ENCODE results near the gene TP53. TPM values are rescaled to one million over a fixed set of nuclear protein-coding genes. Genes with fewer than 3 reads are reported as not detected.

TP53 gene
- polyA plus RNA-seq, 1 of the 3 experiments (the other 2 are of a cell fraction) = 62.6 TPM

GRCh38 chr17:7716901-7717755 is 29.8 kb upstream of the TP53 start, which contains the start of gene DNAH2 (continued):
- TF ChIP-seq CTCF (IDR thresholded peaks at IDR 0.05) (peak; percentile 58), ELF1 (IDR thresholded peaks at IDR 0.05) (0 out of 2 replicates have a peak, but pooled peaks have one; percentile 38), MAX (IDR thresholded peaks at IDR 0.05; ENCODE audit: low read depth) (peak; percentile 48; the same call in 1 of the 2 replicates), GABPA (IDR thresholded peaks at IDR 0.05; ENCODE audit: low read depth) (no peak; the same call in 1 of the 2 replicates), SMC3 (IDR thresholded peaks at IDR 0.05; ENCODE audit: low read depth, low read length) (peak; percentile 27; the same call in 1 of the 2 replicates), MEF2A (IDR thresholded peaks at IDR 0.05; ENCODE audit: borderline replicate concordance, low read depth) (no peak), MXI1 (IDR thresholded peaks at IDR 0.05; ENCODE audit: low read depth, low read length) (peak; percentile 53), NFIC (IDR thresholded peaks at IDR 0.05; ENCODE audit: borderline replicate concordance) (peak; percentile 32; the same call in 1 of the 2 replicates), NRF1 (IDR thresholded peaks at IDR 0.05; ENCODE audit: low read depth, low read length) (peak; percentile 77), YY1 (IDR thresholded peaks at IDR 0.05; ENCODE audit: low read depth) (peak; percentile 84), RAD21 (IDR thresholded peaks at IDR 0.05; ENCODE audit: low read length) (peak; percentile 45), TAF1 (IDR thresholded peaks at IDR 0.05; ENCODE audit: borderline replicate concordance, low read depth, low read length) (no peak; the same call in 1 of the 2 replicates), GATA2 (CRISPR knock-in tag; IDR thresholded peaks at IDR 0.05) (no peak), RCOR1 (IDR thresholded peaks at IDR 0.05; ENCODE audit: low read length) (peak; percentile 50)

- Histone ChIP-seq H3K9me3 (no peaks in the 10 kb centered on the region), H3K36me3 (replicated peaks in 1 of 2; ENCODE audit: control insufficient read depth in 1 of 2, insufficient read depth in 2 of 2, low read length in 1 of 2) (no peaks in the 10 kb centered on the region), H3K27me3 (ENCODE audit: insufficient read depth) (no peaks in the 10 kb centered on the region), H3K79me2 (ENCODE audit: insufficient read depth) (no peaks in the 10 kb centered on the region), H2AFZ (ENCODE audit: low read depth) (peak overlapping the region; percentile 82), H3K27ac (ENCODE audit: low read depth in 2 of 2, low read length in 1 of 2) (peak overlapping the region; percentile 61 to 90; a peak in 3 of 4 replicates), H4K20me1 (ENCODE audit: insufficient read depth) (no peaks in the 10 kb centered on the region), H3F3A (replicated peaks; ENCODE audit: insufficient read depth) (peaks cover 10% of the 10 kb centered on the region), H3K4me2 (peak overlapping the region; percentile 94), H3K9ac (peak overlapping the region; percentile 72), H3K4me3 (ENCODE audit: low read depth in 2 of 2, low read length in 1 of 2) (peak overlapping the region; percentile 72 to 92), H3K9me2 (no peaks in the 10 kb centered on the region), H3K4me1 (ENCODE audit: control insufficient read depth in 1 of 2, insufficient read depth in 2 of 2, low read depth in 1 of 2, low read length in 1 of 2) (peaks cover 3 to 27% of the 10 kb centered on the region in 2 experiments; a peak in 1 of 4 replicates)
- ChIA-PET POLR2A (interaction anchor here (0.6 to 2.8 kb wide), 5 partner anchors 11 to 209 kb away, joined by 3 to 38 read pairs (median 5); partner anchors contain the start of gene EFNB3), CTCF (interaction anchor here (0.7 to 8.2 kb wide), 20 partner anchors 11 to 423 kb away, joined by 3 to 85 read pairs (median 4); partner anchors contain the start of genes EFNB3, KDM6B, SAT2 and TP53)
- no peak for DNase-seq
- 59% methylated on average over 18 of the region's 20 CpGs for WGBS (ENCODE audit: low lambda C conversion rate)
- no peak for TF ChIP-seq RCOR1 (IDR thresholded peaks at IDR 0.05; ENCODE audit: low read length)
- TF ChIP-seq MAX (IDR thresholded peaks at IDR 0.05; ENCODE audit: low read depth) = no peak
- no peak for TF ChIP-seq ELF1 (IDR thresholded peaks at IDR 0.05)
- TF ChIP-seq MXI1 (IDR thresholded peaks at IDR 0.05; ENCODE audit: low read depth, low read length) = no peak
- TF ChIP-seq SMC3 (IDR thresholded peaks at IDR 0.05; ENCODE audit: low read depth, low read length) = no peak
- TF ChIP-seq NFIC (IDR thresholded peaks at IDR 0.05; ENCODE audit: borderline replicate concordance) = no peak
- TF ChIP-seq MEF2A (IDR thresholded peaks at IDR 0.05; ENCODE audit: borderline replicate concordance, low read depth) = no peak
- TF ChIP-seq RFX5 (IDR thresholded peaks at IDR 0.05; ENCODE audit: low read length) = no peak
- TF ChIP-seq REST (IDR thresholded peaks at IDR 0.05; ENCODE audit: low read depth, low read length) = no peak
- no peak for TF ChIP-seq JUND (IDR thresholded peaks at IDR 0.05)
- no peak for TF ChIP-seq TAF1 (IDR thresholded peaks at IDR 0.05; ENCODE audit: borderline replicate concordance, low read depth, low read length)
- TF ChIP-seq FOSL2 (IDR thresholded peaks at IDR 0.05; ENCODE audit: borderline replicate concordance, low read depth) = no peak
- no peak for TF ChIP-seq GABPA (IDR thresholded peaks at IDR 0.05; ENCODE audit: low read depth)
- TF ChIP-seq EP300 (IDR thresholded peaks at IDR 0.05; ENCODE audit: borderline replicate concordance in 1 of 2, low read depth in 1 of 2, low read length in 1 of 2) = no peak
- no peak for TF ChIP-seq RXRA (IDR thresholded peaks at IDR 0.05; ENCODE audit: borderline replicate concordance, low read depth)
- no peak for TF ChIP-seq GATA2 (CRISPR knock-in tag; IDR thresholded peaks at IDR 0.05)
Observed at GRCh38 chr17:7715936-7716886, 28.9 kb upstream of the TP53 start.

Measured in SK-N-SH (cell line).